Measurements from ENCODE around the gene PROCA1. TPM values are rescaled to one million over a fixed set of nuclear protein-coding genes. Genes with fewer than 3 reads are reported as not detected.

Gene PROCA1
- total and polyA plus RNA-seq, 9 of the 15 experiments (the other 6 are each of a cell fraction or from before 2014, with no cell fraction given) = 0.78 to 16.2 (median 5.6) TPM

- TF ChIP-seq SRSF9 (IDR thresholded peaks at IDR 0.05; ENCODE audit: borderline replicate concordance, low read depth, low read length) = no peak
- no peak for TF ChIP-seq ETV1 (tag; conservative IDR thresholded peaks at IDR 0.05; ENCODE audit: low read depth)
- no peak; the same call in 1 of the 2 replicates for TF ChIP-seq TOE1 (IDR thresholded peaks at IDR 0.05; ENCODE audit: borderline replicate concordance)
- TF ChIP-seq TOE1 (CRISPR knock-in tag; IDR thresholded peaks at IDR 0.05; ENCODE audit: borderline replicate concordance, low read depth) = 0 out of 2 replicates have a peak, but pooled peaks have one; percentile 54
- TF ChIP-seq ZBTB12 (CRISPR knock-in tag; IDR thresholded peaks at IDR 0.05) = peak; percentile 90
- no peak for TF ChIP-seq DPF2 (IDR thresholded peaks at IDR 0.05)
- no peak for TF ChIP-seq ZNF785 (CRISPR knock-in tag; IDR thresholded peaks at IDR 0.05)
- no peak for TF ChIP-seq COPS2 (conservative IDR thresholded peaks at IDR 0.05)
- no peak for TF ChIP-seq ZNF766 (CRISPR knock-in tag; conservative IDR thresholded peaks at IDR 0.05)
- TF ChIP-seq RCOR1 (IDR thresholded peaks at IDR 0.05; ENCODE audit: borderline replicate concordance in 1 of 2, low read depth in 2 of 2, low read length in 2 of 2) = 0 out of 4 replicates have a peak, but pooled peaks of 1 of the 2 experiments have one; percentile 4
- TF ChIP-seq ASH1L (IDR thresholded peaks at IDR 0.05; ENCODE audit: borderline replicate concordance, low read depth, partially characterized antibody) = no peak
- no peak for TF ChIP-seq ZBTB26 (CRISPR knock-in tag; IDR thresholded peaks at IDR 0.05)
- TF ChIP-seq KDM4B (IDR thresholded peaks at IDR 0.05; ENCODE audit: borderline replicate concordance in 2 of 2, low read depth in 1 of 2) = no peak; a peak in 1 of 4 replicates
- TF ChIP-seq CREM (IDR thresholded peaks at IDR 0.05; ENCODE audit: low read depth) = peak; percentile 98
- TF ChIP-seq TARDBP (IDR thresholded peaks at IDR 0.05) = peak; percentile 92
- TF ChIP-seq KAT8 (IDR thresholded peaks at IDR 0.05; ENCODE audit: low read depth) = no peak
- TF ChIP-seq PHTF2 (CRISPR knock-in tag; IDR thresholded peaks at IDR 0.05) = no peak
- no peak for TF ChIP-seq MCM2 (IDR thresholded peaks at IDR 0.05; ENCODE audit: low read depth)
- no peak for TF ChIP-seq PURB (CRISPR knock-in tag; IDR thresholded peaks at IDR 0.05; ENCODE audit: low read depth)
- no peak for TF ChIP-seq ZNF696 (CRISPR knock-in tag; conservative IDR thresholded peaks at IDR 0.05)
- 0 out of 2 replicates have a peak, but pooled peaks have one; percentile 6 for TF ChIP-seq JUNB (CRISPR knock-in tag; conservative IDR thresholded peaks at IDR 0.05)
- no peak for TF ChIP-seq ZNF23 (CRISPR knock-in tag; IDR thresholded peaks at IDR 0.05)
- TF ChIP-seq ZNF263 (CRISPR knock-in tag; IDR thresholded peaks at IDR 0.05; ENCODE audit: borderline replicate concordance) = 0 out of 2 replicates have a peak, but pooled peaks have one; percentile 0
- TF ChIP-seq ZNF253 (CRISPR knock-in tag; conservative IDR thresholded peaks at IDR 0.05) = no peak
- no peak for TF ChIP-seq BRD9 (IDR thresholded peaks at IDR 0.05; ENCODE audit: low read depth, partially characterized antibody)
- peak; percentile 93 for TF ChIP-seq NCOA1 (IDR thresholded peaks at IDR 0.05; ENCODE audit: low read depth)
- TF ChIP-seq MXI1 (IDR thresholded peaks at IDR 0.05; ENCODE audit: low read depth, low read length) = peak; percentile 15; the same call in 1 of the 2 replicates
- TF ChIP-seq MECOM (CRISPR knock-in tag; IDR thresholded peaks at IDR 0.05) = no peak
- no peak for TF ChIP-seq POLR2G (IDR thresholded peaks at IDR 0.05; ENCODE audit: low read depth, low read length)
Observed at GRCh38 chr17:28744104-28744971, 32.6 kb upstream of the PROCA1 start (continued).
